GM18907 (cell line): ENCODE results near the gene TBC1D21.

Source experiments
- ATAC-seq: cut with Tn5 transposase; IDR thresholded peaks from one replicate; pipeline ENCODE4 v1.9.1; 2021; ENCODE audit warnings: mild to moderate bottlenecking, moderate library complexity; ENCODE audit not compliant: unreplicated experiment

The TBC1D21 gene

DNA sequence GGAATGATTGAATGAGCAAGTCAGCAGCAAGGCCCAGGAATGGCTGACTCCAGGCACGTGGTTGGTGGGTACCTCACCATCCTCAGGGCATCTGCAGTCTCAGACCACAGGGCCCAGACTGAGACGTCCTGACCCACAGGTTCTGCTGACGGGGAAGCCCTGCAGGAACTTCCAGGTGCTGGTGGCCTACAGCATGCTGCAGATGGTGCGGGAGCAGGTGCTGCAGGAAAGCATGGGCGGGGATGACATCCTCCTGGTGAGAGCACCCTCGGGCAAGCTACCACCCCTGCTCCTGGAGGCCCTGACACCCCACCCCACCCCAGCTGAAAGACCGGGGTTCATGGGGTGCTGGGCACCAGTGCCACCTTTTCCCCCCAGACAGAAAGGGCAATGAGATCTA is 14.1 kb downstream of the TBC1D21 start:
- ATAC-seq = no peak

GRCh38 chr15:73888224-73889041 is 15.1 kb downstream of the TBC1D21 start:
- ATAC-seq = no peak

GRCh38 chr15:73889053-73889761 is 15.8 kb downstream of the TBC1D21 start:
- ATAC-seq = no peak

DNA sequence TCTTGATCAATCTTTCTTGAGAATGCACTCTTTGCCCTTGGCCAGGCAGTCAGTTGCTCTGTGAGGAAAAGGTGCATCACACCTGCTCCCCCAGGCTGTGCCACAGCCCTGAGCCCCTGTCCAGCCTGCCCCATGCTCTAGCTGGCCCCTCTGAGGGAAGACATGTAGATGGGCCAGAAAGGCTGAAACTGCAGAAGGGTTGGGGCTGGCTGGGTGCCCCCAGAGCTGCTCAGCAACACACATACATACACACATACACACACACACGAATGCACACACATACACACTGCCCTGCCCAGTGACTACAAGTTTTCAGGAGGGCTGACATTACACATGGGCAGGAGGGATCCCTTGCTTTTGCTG is 16.4 kb downstream of the TBC1D21 start:
- ATAC-seq = no peak

- no peak for ATAC-seq
These were observed 18.3 kb downstream of the TBC1D21 start for GRCh38 chr15:73891328-73892315.

GRCh38 chr15:73892446-73893226 is 19.3 kb downstream of the TBC1D21 start:
- ATAC-seq = no peak

- ATAC-seq = no peak
These were observed 20.9 kb downstream of the TBC1D21 start for GRCh38 chr15:73894133-73894814.

GRCh38 chr15:73897441-73898261 is 24.3 kb downstream of the TBC1D21 start:
- ATAC-seq = no peak

DNA sequence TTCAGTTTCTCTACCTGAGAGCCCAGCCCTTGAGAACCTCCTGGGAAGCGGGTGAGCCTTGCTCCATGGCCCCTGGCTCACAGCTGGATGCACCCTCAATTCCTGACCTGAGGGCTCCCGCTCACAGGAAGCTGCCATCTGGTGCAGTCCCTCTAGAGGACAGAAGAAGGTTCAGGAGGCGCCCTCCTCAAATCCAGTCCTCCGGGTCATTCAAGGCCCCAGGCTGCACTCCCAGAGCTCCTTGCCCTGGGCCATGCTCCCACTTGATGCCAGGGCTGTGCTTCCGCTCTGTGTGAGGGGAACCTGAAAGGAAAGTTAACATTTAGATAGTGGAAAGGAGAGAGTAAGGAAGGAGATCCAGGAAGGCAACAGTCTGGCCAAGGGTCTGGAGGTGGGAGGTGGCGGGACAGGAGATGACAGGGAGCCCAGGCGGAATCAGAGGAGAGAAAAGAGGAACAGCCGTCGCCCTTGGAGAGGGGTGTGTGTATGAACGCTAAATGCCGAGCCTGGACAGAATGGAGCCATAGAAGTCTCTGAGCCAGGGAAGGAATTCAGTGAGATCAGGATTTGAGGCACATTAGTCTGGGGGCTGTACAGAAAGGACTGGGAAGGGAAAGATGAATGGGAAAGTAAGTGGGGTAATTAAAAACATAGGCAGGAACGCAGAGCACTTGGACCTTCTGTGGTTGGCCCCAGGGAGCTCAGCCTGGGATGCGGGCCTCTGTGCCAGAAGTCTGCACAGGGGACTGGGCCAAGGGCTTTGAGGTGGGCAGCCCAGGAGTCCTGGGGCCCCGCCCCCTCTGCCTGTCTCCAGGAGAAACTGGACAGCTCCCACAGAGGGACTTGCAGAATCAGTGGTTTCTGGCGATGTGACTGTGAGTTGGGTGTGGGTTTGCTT is 26.1 kb downstream of the TBC1D21 start:
- ATAC-seq = no peak

DNA sequence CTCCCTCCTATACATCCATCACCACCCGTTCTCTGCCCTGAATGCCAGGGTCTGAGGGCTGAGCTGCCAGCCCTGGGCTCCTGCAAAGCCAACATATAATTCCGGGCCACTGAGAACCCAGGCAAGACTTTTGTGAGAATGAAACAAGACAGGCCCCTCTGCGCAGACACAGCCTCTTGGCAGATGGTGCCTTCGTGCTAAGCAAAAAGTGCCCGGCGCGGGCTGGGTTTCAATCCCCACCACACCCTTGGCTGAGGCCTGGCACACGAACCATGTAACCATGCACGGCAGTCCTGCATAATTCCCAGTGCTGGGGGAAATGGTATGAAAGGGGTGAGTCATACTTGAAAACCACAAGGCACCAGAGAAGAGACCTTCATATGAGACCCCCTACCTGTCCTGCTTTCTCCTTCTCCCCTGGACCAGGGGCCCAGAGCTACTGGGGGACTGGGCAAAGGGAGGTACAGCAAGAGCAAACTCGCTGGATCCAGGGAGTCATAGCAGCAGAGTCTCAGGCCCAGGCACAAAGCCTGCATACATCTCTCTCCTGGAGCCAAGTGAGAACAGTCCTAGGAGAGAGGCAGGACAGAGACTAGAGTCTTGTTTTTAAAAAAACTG is 26.8 kb downstream of the TBC1D21 start:
- no peak for ATAC-seq

GRCh38 chr15:73901126-73901810 is 27.9 kb downstream of the TBC1D21 start:
- no peak for ATAC-seq

DNA sequence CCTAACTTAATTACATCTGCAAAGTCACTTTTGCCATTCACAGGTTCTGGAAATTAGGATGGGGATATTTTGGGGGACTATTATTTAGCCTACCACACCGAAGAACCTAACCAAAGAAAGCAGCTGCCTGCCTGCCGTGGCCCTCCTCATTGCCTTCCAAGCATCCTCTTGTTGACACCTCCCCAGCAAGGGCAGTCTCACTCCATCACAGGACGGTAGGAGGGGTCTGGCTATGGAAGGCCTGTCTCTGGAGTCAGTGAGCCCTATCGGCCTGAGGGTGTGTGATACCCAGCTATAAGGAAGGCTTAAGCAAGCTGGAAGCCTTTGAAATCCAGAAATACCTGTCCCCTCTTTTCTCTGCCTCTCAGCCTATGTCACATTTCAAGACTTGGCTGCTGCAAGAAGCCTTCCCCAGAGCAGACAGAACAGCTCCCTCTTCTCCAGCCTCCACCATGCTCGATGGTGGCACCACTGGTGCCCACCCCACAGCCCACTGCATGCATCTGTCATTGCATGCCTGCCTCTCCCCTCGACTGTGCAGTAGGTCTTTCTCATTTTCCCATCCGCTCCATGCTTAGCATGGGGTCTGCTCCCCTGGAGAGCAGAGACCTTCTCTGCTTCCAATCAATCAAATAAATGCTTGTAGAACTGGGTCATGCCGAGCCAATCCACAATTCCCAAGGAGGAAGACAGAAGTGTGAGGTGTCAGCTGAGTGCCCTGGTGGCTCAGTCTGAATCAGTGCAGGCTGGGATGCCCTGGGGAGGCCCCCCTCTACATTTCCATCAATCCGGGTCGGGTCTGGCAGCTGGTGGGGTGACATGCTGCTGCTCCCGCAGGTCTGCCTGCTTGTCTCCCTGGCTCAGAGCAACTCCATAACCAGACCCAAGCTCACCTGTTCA is 29.0 kb downstream of the TBC1D21 start:
- no peak for ATAC-seq

DNA sequence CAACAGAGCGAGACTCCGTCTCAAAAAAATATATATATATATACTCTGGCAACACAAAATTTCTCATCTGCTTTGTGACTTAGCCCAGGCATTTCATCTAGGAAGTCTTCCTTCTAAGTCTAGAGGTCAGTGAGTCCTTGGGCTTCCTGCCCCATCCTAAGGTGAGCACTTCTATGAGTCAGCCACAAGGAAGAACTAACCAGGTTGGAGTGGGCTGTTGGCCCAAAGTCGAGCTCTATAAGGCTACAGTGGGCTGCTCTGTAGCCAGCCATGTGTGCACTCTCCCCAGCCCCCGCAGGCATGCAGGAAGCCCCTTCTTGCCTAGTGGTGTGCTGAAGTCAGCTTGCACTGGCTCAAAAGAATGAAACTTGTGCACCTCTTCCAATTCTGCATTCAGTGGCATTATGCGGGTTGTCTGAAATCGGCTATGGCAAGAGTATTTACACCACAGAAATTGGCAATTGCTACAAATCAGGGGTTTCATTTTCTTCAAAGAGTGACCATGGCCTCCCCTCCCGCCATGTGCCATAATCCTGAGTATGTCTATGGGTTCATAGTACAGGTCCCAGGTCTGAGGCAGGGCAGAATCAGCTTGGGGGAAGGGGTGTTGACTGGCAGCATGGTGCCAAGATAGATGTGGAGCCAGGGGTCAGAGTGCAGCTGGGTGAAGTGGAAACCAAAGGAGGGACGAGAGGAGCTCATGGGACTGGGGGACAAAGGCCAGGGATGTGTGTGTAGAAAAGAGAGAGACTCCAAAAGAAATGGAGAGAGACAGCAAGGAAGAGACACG is 30.9 kb downstream of the TBC1D21 start:
- ATAC-seq = no peak

DNA sequence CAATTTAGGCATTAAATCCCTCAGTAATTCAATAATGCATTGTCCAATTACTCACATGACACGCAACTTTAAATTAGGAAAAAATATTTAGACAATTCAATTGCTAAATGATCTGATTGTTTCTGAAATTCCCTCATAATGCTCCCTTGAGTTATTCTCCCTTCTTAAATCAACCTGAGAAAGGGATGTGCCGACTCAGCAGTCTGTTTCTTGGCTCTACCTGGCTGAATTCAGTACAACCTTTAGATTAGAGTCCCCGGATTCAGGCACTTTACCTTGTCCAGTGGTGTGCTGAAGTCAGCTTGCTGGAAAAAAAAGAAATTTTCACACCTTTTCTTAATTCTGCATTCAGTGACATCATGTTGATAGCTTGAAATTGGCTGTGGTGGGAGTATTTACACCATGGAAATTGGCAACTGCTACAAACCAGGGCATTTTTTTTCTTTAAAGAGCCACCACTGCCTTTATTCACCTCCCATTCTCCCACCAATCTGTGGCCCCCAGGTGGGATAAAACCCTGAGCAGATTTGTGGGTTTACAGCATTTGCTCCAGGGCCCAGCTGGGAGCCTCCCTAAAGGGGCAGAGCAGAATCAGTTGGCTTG is 32.0 kb downstream of the TBC1D21 start:
- no peak for ATAC-seq
